K562 (cell line): ENCODE measurements around the gene ARMC12. TPM values are rescaled to one million over a fixed set of nuclear protein-coding genes. Genes with fewer than 3 reads are reported as not detected.
A peak's percentile ranks its signal among the peaks of the same experiment; 100 is the strongest.

Experiments used
- ATAC-seq: fragments of 200-7000 bp; cut with Tn5 transposase; 3 replicates; pipeline ENCODE4 v1.9.1; 2020; ENCODE audit warnings: moderate library complexity
- BruUV-seq: library from RNA; stranded (reverse); fragments of 400-500 nt; replicated peaks from 2 replicates; lab custom pipeline; 2021; lab: Mats Ljungman, UMichigan
- CTCF ChIA-PET: fragments of 300-600 bp; formaldehyde crosslinking; extraction: SDS; loops from one replicate; lab custom pipeline; 2021; ENCODE audit warnings: low intra/inter-chr PET ratio; lab: Yijun Ruan, JAX
- POLR2A ChIA-PET: fragments of 300-600, 350-650 bp; sonication (Branson Sonifier 250); formaldehyde crosslinking; extraction: SDS; loops from one replicate; lab custom pipeline; 2021; ENCODE audit warnings: antibody characterized with exemption, inconsistent platforms; lab: Yijun Ruan, JAX
- DNase-seq, 4 experiments: peaks; one replicate each; pipeline versions ENCODE4 v3.0.0 to v3.0.0-alpha.2; 2011 to 2018; ENCODE audit warnings: low spot score in 3 of 4, mixed read lengths in 3 of 4; ENCODE audit errors: extremely low read depth in 1 of 4
- FAIRE-seq: peaks from 2 replicates; lab custom pipeline; 2011; peaks lifted over from hg19 to GRCh38; lab: Jason Lieb, UNC
- H2AFZ ChIP-seq: 2 replicates; pipeline ENCODE4 v1.6.0; 2011; ENCODE audit warnings: low read depth, low read length, control low read depth, inconsistent platforms
- H3K27ac ChIP-seq: fragments of 200-600 bp; 3 replicates; pipeline ENCODE4 v1.8.0; 2011; ENCODE audit warnings: low read depth, mild to moderate bottlenecking, control low read depth, inconsistent platforms, low read length, moderate library complexity, mixed read lengths; ENCODE audit errors: extremely low read depth
- H3K27me3 ChIP-seq, 2 experiments: fragments of 300-600 bp in 1 of 2; 2 replicates in 1 of 2; 3 replicates in 1 of 2; pipeline versions ENCODE4 v1.6.0 to v1.8.0; 2011; ENCODE audit warnings: inconsistent platforms in 2 of 2, low read length in 2 of 2, mild to moderate bottlenecking in 1 of 2, mixed read lengths in 1 of 2, moderate library complexity in 1 of 2; ENCODE audit not compliant: control insufficient read depth in 2 of 2, insufficient read depth in 2 of 2
- H3K36me3 ChIP-seq: fragments of 300-600 bp; 3 replicates; pipeline ENCODE4 v1.8.0; 2011; ENCODE audit warnings: mild to moderate bottlenecking, low read length, inconsistent platforms; ENCODE audit not compliant: control insufficient read depth, insufficient read depth
- H3K4me1 ChIP-seq, 2 experiments: fragments of 200-600 bp in 1 of 2; replicated peaks in 1 of 2; 2 replicates in 1 of 2; 3 replicates in 1 of 2; pipeline versions ENCODE4 v1.5.1 to v1.8.0; 2011; ENCODE audit warnings: inconsistent platforms in 2 of 2, low read length in 2 of 2, mild to moderate bottlenecking in 1 of 2, mixed read lengths in 1 of 2, moderate library complexity in 1 of 2; ENCODE audit not compliant: control insufficient read depth in 2 of 2, insufficient read depth in 2 of 2
- H3K4me2 ChIP-seq: 2 replicates; pipeline ENCODE4 v1.6.1; 2011; ENCODE audit warnings: low read length, control low read depth, inconsistent platforms, mixed read lengths; ENCODE audit not compliant: insufficient read depth
- H3K4me3 ChIP-seq: fragments of 200-600 bp; sonication (generic), shearing (Covaris generic); 2 replicates; pipeline ENCODE4 v1.5.1; 2016; ENCODE audit warnings: control low read depth, inconsistent platforms
- H3K79me2 ChIP-seq: fragments of 200-600 bp; 3 replicates; pipeline ENCODE4 v1.8.0; 2011; ENCODE audit warnings: low read length, inconsistent platforms; ENCODE audit not compliant: control insufficient read depth, insufficient read depth
- H3K9ac ChIP-seq, 2 experiments: 2 replicates each; pipeline versions ENCODE4 v1.6.0 to v1.6.1; 2011; ENCODE audit warnings: low read depth in 2 of 2, low read length in 2 of 2, control low read depth in 1 of 2, inconsistent platforms in 1 of 2, mild to moderate bottlenecking in 1 of 2, mixed read lengths in 1 of 2; ENCODE audit not compliant: insufficient read depth in 1 of 2
- H3K9me1 ChIP-seq: one replicate; pipeline ENCODE4 v1.6.0; 2011; ENCODE audit warnings: inconsistent platforms, mild to moderate bottlenecking, low read length, moderate library complexity; ENCODE audit not compliant: control insufficient read depth, insufficient read depth
- H3K9me3 ChIP-seq: replicated peaks from 2 replicates; pipeline ENCODE4 v1.5.1; 2011; ENCODE audit warnings: low read depth, low read length, inconsistent platforms; ENCODE audit not compliant: control insufficient read depth, insufficient read depth
- H4K20me1 ChIP-seq: replicated peaks from 2 replicates; pipeline ENCODE4 v1.6.1; 2011; ENCODE audit warnings: low read length, inconsistent platforms, mixed read lengths; ENCODE audit not compliant: control insufficient read depth, insufficient read depth
- DACH1 ChIP-seq: fragments of 450-650 bp; IDR thresholded peaks from 2 replicates; pipeline ENCODE4 v1.6.1; 2018; ENCODE audit not compliant: partially characterized antibody
- ESRRA ChIP-seq: fragments of 450-650 bp; IDR thresholded peaks from 2 replicates; pipeline ENCODE4 v1.6.1; 2014; ENCODE audit warnings: low read depth, mild to moderate bottlenecking, moderate library complexity, borderline replicate concordance
- FOXA3 ChIP-seq, 2 experiments: fragments of 450-650 bp in 1 of 2; sonication (generic) in 1 of 2; formaldehyde crosslinking; IDR thresholded peaks in 1 of 2; conservative IDR thresholded peaks in 1 of 2; 2 replicates each; pipeline versions ENCODE4 v1.4.0 to v1.8.0; 2020 to 2022; ENCODE audit warnings: mild to moderate bottlenecking in 2 of 2, missing genetic modification reagents in 1 of 2
- FOXJ2 ChIP-seq: fragments of 200-800 bp; sonication (Bioruptor generic); IDR thresholded peaks from 2 replicates; pipeline ENCODE4 v1.6.1; 2016; ENCODE audit warnings: missing genetic modification characterization, missing compliant biosample characterization
- GTF2A2 ChIP-seq: IDR thresholded peaks from 2 replicates; pipeline ENCODE4 v1.6.1; 2016; ENCODE audit warnings: mild to moderate bottlenecking, missing genetic modification characterization, missing compliant biosample characterization
- MBD2 ChIP-seq: sonication (generic); IDR thresholded peaks from 2 replicates; pipeline ENCODE4 v1.6.1; 2016; ENCODE audit warnings: low read depth, borderline replicate concordance
- NFIX ChIP-seq: fragments of 250-450 bp; sonication (Bioruptor Pico); IDR thresholded peaks from 2 replicates; pipeline ENCODE4 v1.4.0; 2020; ENCODE audit warnings: low read depth, mild to moderate bottlenecking, moderate library complexity
- PML ChIP-seq: IDR thresholded peaks from 2 replicates; pipeline ENCODE4 v1.6.1; 2012; ENCODE audit warnings: low read length, inconsistent platforms
- U2AF1 ChIP-seq: fragments of 200-400 bp; formaldehyde crosslinking; optimal IDR thresholded peaks from 2 replicates; pipeline ENCODE3; 2017; ENCODE audit warnings: mild to moderate bottlenecking, low read depth, low read length, moderate library complexity
- ZNF316 ChIP-seq: fragments of 450-650 bp; IDR thresholded peaks from 2 replicates; pipeline ENCODE4 v1.6.1; 2016
- ZNF644 ChIP-seq: fragments of 200-800 bp; sonication (Bioruptor generic); IDR thresholded peaks from 2 replicates; pipeline ENCODE4 v1.6.1; 2016; ENCODE audit warnings: low read depth, missing genetic modification characterization, missing compliant biosample characterization
- WGBS: fragments of 100-300 bp; shearing (Covaris generic); methylation state at CpG from one replicate; pipeline ENCODE4 v1.1.6; 2016; ENCODE audit warnings: low coverage, mixed read lengths; ENCODE audit not compliant: insufficient coverage; ENCODE audit errors: missing lambda C conversion rate; 5-methylcytosine and 5-hydroxymethylcytosine counted together
- in situ Hi-C: fragments of 300-500 bp; cut with MboI; formaldehyde crosslinking; loops from 4 replicates; pipeline ENCODE4 v1.15.0; 2018; ENCODE audit warnings: inconsistent platforms, mixed read lengths
- intact Hi-C: fragments of 100-400 bp; cut with micrococcal nuclease; formaldehyde crosslinking; loops from 2 replicates; pipeline ENCODE4 v1.14.2; 2022
- polyA plus RNA-seq, 8 experiments: library from polyadenylated mRNA; depleted of rRNA in 4 of 8; stranded (reverse) in 5 of 8; unstranded in 3 of 8; fragments of >200 nt; fragmentation: Nextera tagmentation in 2 of 8; fragmentation: Illumina TruSeq in 1 of 8; extraction: Ambion mirVana in 2 of 8; extraction: Trizol in 1 of 8; gene quantifications; 2 replicates each; pipeline versions ENCODE4 v1.2.1 to v1.2.3, GENCODE V29; 2011 to 2014; ENCODE audit warnings: inconsistent platforms in 1 of 8, missing spikeins in 1 of 8
- total RNA-seq, 7 experiments: library from RNA; depleted of rRNA in 6 of 7; stranded (reverse); fragments of >200 nt in 6 of 7; fragmentation: Illumina TruSeq in 2 of 7; extraction: Trizol in 2 of 7; gene quantifications; 2 replicates each; pipeline versions ENCODE4 v1.2.1 to v1.2.3, GENCODE V29; 2011 to 2021; ENCODE audit warnings: low replicate concordance in 1 of 7
- TF ChIP-seq, protein P1 (sequence below): fragments of 450-650 bp; formaldehyde crosslinking; IDR thresholded peaks from 2 replicates; pipeline ENCODE4 v1.4.0; 2022; ENCODE audit warnings: mild to moderate bottlenecking, moderate library complexity
- TF ChIP-seq, protein P2 (sequence below), 2 experiments: fragments of 450-650 bp in 1 of 2; IDR thresholded peaks; 2 replicates each; pipeline ENCODE4 v1.6.1; 2011 to 2017; ENCODE audit warnings: low read depth in 2 of 2, antibody characterized with exemption in 1 of 2, borderline replicate concordance in 1 of 2, low read length in 1 of 2, mild to moderate bottlenecking in 1 of 2, mixed read lengths in 1 of 2; ENCODE audit not compliant: control insufficient read depth in 1 of 2

Gene ARMC12
- total and polyA plus RNA-seq, 9 of the 15 experiments (the other 6 are each of a cell fraction or from before 2014, with no cell fraction given): 0.09 to 0.58 (median 0.31) TPM; not detected in 3

DNA sequence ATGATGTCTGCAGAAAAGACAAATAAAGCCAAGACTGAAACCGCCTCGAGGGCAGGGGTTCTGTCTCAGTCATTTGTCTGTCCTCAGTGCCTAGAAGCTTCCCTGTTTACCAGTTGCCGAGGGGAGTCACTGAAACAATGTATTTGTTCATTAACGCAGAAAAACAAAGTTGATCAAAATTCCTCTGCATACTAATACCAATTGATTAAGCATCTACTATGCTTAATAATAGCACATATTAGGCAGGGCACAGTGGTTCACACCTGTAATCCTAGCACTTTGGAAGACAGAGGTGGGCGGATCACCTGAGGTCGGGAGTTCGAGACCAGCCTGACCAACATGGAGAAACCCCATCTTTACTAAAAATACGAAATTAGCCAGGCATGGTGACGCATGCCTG lies 46.3 kb upstream of the ARMC12 start:
- in situ Hi-C loops: no loop called here
- CTCF ChIA-PET: no interaction called here
- TF ChIP-seq, protein P1, sequence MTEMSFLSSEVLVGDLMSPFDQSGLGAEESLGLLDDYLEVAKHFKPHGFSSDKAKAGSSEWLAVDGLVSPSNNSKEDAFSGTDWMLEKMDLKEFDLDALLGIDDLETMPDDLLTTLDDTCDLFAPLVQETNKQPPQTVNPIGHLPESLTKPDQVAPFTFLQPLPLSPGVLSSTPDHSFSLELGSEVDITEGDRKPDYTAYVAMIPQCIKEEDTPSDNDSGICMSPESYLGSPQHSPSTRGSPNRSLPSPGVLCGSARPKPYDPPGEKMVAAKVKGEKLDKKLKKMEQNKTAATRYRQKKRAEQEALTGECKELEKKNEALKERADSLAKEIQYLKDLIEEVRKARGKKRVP (CRISPR knock-in tag): no peak
- TF ChIP-seq ESRRA (no peak), NFIX (CRISPR knock-in tag) (no peak), ZNF316 (peak; percentile 15; the same call in 1 of the 2 replicates), DACH1 (peak; percentile 46), U2AF1 (no peak), PML (no peak), FOXJ2 (tag) (no peak), ZNF644 (tag) (no peak), FOXA3 (CRISPR knock-in tag; conservative IDR thresholded peaks at IDR 0.05 in 1 of 2, IDR thresholded peaks at IDR 0.05 in 1 of 2) (no peak), MBD2 (no peak), GTF2A2 (no peak)
- TF ChIP-seq, protein P2, sequence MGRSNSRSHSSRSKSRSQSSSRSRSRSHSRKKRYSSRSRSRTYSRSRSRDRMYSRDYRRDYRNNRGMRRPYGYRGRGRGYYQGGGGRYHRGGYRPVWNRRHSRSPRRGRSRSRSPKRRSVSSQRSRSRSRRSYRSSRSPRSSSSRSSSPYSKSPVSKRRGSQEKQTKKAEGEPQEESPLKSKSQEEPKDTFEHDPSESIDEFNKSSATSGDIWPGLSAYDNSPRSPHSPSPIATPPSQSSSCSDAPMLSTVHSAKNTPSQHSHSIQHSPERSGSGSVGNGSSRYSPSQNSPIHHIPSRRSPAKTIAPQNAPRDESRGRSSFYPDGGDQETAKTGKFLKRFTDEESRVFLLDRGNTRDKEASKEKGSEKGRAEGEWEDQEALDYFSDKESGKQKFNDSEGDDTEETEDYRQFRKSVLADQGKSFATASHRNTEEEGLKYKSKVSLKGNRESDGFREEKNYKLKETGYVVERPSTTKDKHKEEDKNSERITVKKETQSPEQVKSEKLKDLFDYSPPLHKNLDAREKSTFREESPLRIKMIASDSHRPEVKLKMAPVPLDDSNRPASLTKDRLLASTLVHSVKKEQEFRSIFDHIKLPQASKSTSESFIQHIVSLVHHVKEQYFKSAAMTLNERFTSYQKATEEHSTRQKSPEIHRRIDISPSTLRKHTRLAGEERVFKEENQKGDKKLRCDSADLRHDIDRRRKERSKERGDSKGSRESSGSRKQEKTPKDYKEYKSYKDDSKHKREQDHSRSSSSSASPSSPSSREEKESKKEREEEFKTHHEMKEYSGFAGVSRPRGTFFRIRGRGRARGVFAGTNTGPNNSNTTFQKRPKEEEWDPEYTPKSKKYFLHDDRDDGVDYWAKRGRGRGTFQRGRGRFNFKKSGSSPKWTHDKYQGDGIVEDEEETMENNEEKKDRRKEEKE (IDR thresholded peaks at IDR 0.05; ENCODE audit: borderline replicate concordance in 1 of 2, control insufficient read depth in 1 of 2, low read depth in 2 of 2, low read length in 1 of 2): no peak

More for the DNA sequence above, 46.3 kb upstream of the ARMC12 start:
- Histone ChIP-seq H3K36me3 (no peaks in the 10 kb centered on the region), H3K9me3 (peaks cover 4% of the 10 kb centered on the region), H3K79me2 (peaks cover 32% of the 10 kb centered on the region), H3K4me3 (no peak overlapping the region), H3K4me2 (no peak overlapping the region), H2AFZ (no peak overlapping the region), H3K9ac (no peak overlapping the region), H3K27me3 (no peaks in the 10 kb centered on the region), H3K4me1 (peaks cover 5 to 23% of the 10 kb centered on the region in 2 experiments; a peak in 4 of 5 replicates), H4K20me1 (peaks cover 7% of the 10 kb centered on the region), H3K9me1 (no peaks in the 10 kb centered on the region), H3K27ac (no peak overlapping the region)
- ATAC-seq (no peak), DNase-seq (no peak), FAIRE-seq (no peak)
- 95% methylated on average over 7 of the region's 9 CpGs for WGBS
- intact Hi-C loops: no loop called here
- BruUV-seq: no TSS peak
- POLR2A ChIA-PET: interaction anchor here (0.6 to 0.8 kb wide), 2 partner anchors 9 to 56 kb away, joined by 3 to 8 read pairs; no protein-coding TSS in a partner anchor
